H9 (cell line): ENCODE results near the gene TEX52. TPM values are rescaled to one million over a fixed set of nuclear protein-coding genes. Genes with fewer than 3 reads are reported as not detected.

Experiments used
- DNase-seq: peaks from one replicate; pipeline ENCODE4 v3.0.0-alpha.2; 2017
- H2AFZ ChIP-seq: one replicate; pipeline ENCODE4 v1.6.1; 2013; ENCODE audit warnings: mild to moderate bottlenecking, low read length, control low read depth, moderate library complexity
- H2AK5ac ChIP-seq: 2 replicates; pipeline ENCODE4 v1.6.1; 2013; ENCODE audit warnings: low read length, control low read depth, mixed read lengths; ENCODE audit not compliant: insufficient read length
- H2BK120ac ChIP-seq: one replicate; pipeline ENCODE4 v1.6.1; 2013; ENCODE audit warnings: low read depth, mild to moderate bottlenecking, low read length, control low read depth, inconsistent platforms; ENCODE audit not compliant: poor library complexity, severe bottlenecking
- H2BK12ac ChIP-seq: 2 replicates; pipeline ENCODE4 v1.6.1; 2013; ENCODE audit warnings: low read length, control low read depth, mixed read lengths, low read depth; ENCODE audit not compliant: insufficient read length
- H2BK15ac ChIP-seq: 2 replicates; pipeline ENCODE4 v1.6.1; 2013; ENCODE audit warnings: low read depth, low read length, control low read depth
- H2BK20ac ChIP-seq: one replicate; pipeline ENCODE4 v1.6.1; 2013; ENCODE audit warnings: low read depth, mild to moderate bottlenecking, low read length, control low read depth, inconsistent platforms; ENCODE audit not compliant: poor library complexity, severe bottlenecking
- H2BK5ac ChIP-seq: 2 replicates; pipeline ENCODE4 v1.6.1; 2013; ENCODE audit warnings: low read length, control low read depth, mixed read lengths; ENCODE audit not compliant: insufficient read length
- H3K14ac ChIP-seq: 2 replicates; pipeline ENCODE4 v1.6.1; 2013; ENCODE audit warnings: low read length, control low read depth; ENCODE audit not compliant: insufficient read depth
- H3K18ac ChIP-seq: 2 replicates; pipeline ENCODE4 v1.6.1; 2013; ENCODE audit warnings: low read depth, mild to moderate bottlenecking, mixed read lengths, low read length, control low read depth; ENCODE audit not compliant: insufficient read length
- H3K23ac ChIP-seq: 2 replicates; pipeline ENCODE4 v1.6.1; 2013; ENCODE audit warnings: low read length, control low read depth, mixed read lengths, low read depth; ENCODE audit not compliant: insufficient read length
- H3K23me2 ChIP-seq: 2 replicates; pipeline ENCODE4 v1.6.1; 2013; ENCODE audit warnings: low read depth, mild to moderate bottlenecking, mixed read lengths, low read length, control low read depth; ENCODE audit not compliant: insufficient read length, poor library complexity, severe bottlenecking
- H3K27ac ChIP-seq: 2 replicates; pipeline ENCODE4 v1.5.1; 2013; ENCODE audit warnings: low read length, control low read depth, mixed read lengths, low read depth; ENCODE audit not compliant: insufficient read length
- H3K27me3 ChIP-seq: 2 replicates; pipeline ENCODE4 v1.6.1; 2013; ENCODE audit warnings: low read length, control low read depth, inconsistent platforms; ENCODE audit not compliant: insufficient read depth
- H3K4ac ChIP-seq: 2 replicates; pipeline ENCODE4 v1.6.1; 2013; ENCODE audit warnings: low read depth, mild to moderate bottlenecking, control low read depth, inconsistent platforms, low read length, moderate library complexity
- H3K4me1 ChIP-seq: 2 replicates; pipeline ENCODE4 v1.6.1; 2013; ENCODE audit warnings: low read length, control low read depth, inconsistent platforms; ENCODE audit not compliant: insufficient read depth
- H3K4me2 ChIP-seq: 2 replicates; pipeline ENCODE4 v1.6.1; 2013; ENCODE audit warnings: low read length, control low read depth, mixed read lengths; ENCODE audit not compliant: insufficient read length, insufficient read depth
- H3K56ac ChIP-seq: 2 replicates; pipeline ENCODE4 v1.6.1; 2013; ENCODE audit warnings: low read depth, mild to moderate bottlenecking, mixed read lengths, low read length, control low read depth; ENCODE audit not compliant: insufficient read length
- H3K79me1 ChIP-seq: 2 replicates; pipeline ENCODE4 v1.6.1; 2013; ENCODE audit warnings: low read depth, mild to moderate bottlenecking, moderate library complexity, low read length, control low read depth, inconsistent platforms; ENCODE audit not compliant: insufficient read depth, poor library complexity, severe bottlenecking
- H3K79me2 ChIP-seq: 2 replicates; pipeline ENCODE4 v1.6.1; 2013; ENCODE audit warnings: low read length, control low read depth, inconsistent platforms; ENCODE audit not compliant: insufficient read depth
- H3K9ac ChIP-seq: 2 replicates; pipeline ENCODE4 v1.6.1; 2013; ENCODE audit warnings: low read length, control low read depth, mixed read lengths; ENCODE audit not compliant: insufficient read length; ENCODE audit errors: extremely low read depth
- H3K9me3 ChIP-seq: one replicate; pipeline ENCODE4 v1.6.1; 2013; ENCODE audit warnings: low read depth, low read length, inconsistent platforms; ENCODE audit not compliant: control insufficient read depth
- H3T11ph ChIP-seq: one replicate; pipeline ENCODE4 v1.6.1; 2013; ENCODE audit warnings: mild to moderate bottlenecking, low read length, control low read depth, inconsistent platforms
- H4K20me1 ChIP-seq: one replicate; pipeline ENCODE4 v1.6.1; 2013; ENCODE audit not compliant: control insufficient read depth, insufficient read length, insufficient read depth
- H4K5ac ChIP-seq: 2 replicates; pipeline ENCODE4 v1.6.1; 2013; ENCODE audit warnings: low read depth, mild to moderate bottlenecking, mixed read lengths, low read length, control low read depth; ENCODE audit not compliant: insufficient read length
- H4K8ac ChIP-seq: replicated peaks from 2 replicates; pipeline ENCODE4 v1.6.1; 2013; ENCODE audit warnings: low read length, control low read depth, mixed read lengths, low read depth; ENCODE audit not compliant: insufficient read length
- H4K91ac ChIP-seq: 2 replicates; pipeline ENCODE4 v1.6.1; 2013; ENCODE audit warnings: low read depth, mild to moderate bottlenecking, moderate library complexity, mixed read lengths, low read length, control low read depth; ENCODE audit not compliant: insufficient read length
- H3K27ac Mint-ChIP-seq, 3 experiments: 2 replicates in 2 of 3; 3 replicates in 1 of 3; pipeline ENCODE4 v1.8.0; 2020 to 2021; ENCODE audit warnings: mixed read lengths in 3 of 3, mild to moderate bottlenecking in 1 of 3, moderate library complexity in 1 of 3
- H3K27me3 Mint-ChIP-seq: 2 replicates; pipeline ENCODE4 v1.8.0; 2021; ENCODE audit warnings: low read depth, mild to moderate bottlenecking, moderate library complexity, mixed read lengths
- H3K36me3 Mint-ChIP-seq, 3 experiments: 2 replicates in 2 of 3; 3 replicates in 1 of 3; pipeline ENCODE4 v1.8.0; 2020 to 2021; ENCODE audit warnings: low read depth in 3 of 3, mixed read lengths in 3 of 3; ENCODE audit not compliant: insufficient read depth in 1 of 3
- H3K4me1 Mint-ChIP-seq, 2 experiments: 2 replicates each; pipeline ENCODE4 v1.8.0; 2020; ENCODE audit warnings: mixed read lengths in 2 of 2
- H3K4me3 Mint-ChIP-seq, 2 experiments: 2 replicates in 1 of 2; 3 replicates in 1 of 2; pipeline ENCODE4 v1.8.0; 2020 to 2021; ENCODE audit warnings: mild to moderate bottlenecking in 2 of 2, mixed read lengths in 2 of 2, moderate library complexity in 1 of 2
- H3K9me3 Mint-ChIP-seq, 2 experiments: 2 replicates in 1 of 2; 3 replicates in 1 of 2; pipeline ENCODE4 v1.8.0; 2020; ENCODE audit warnings: mild to moderate bottlenecking in 2 of 2, mixed read lengths in 2 of 2, moderate library complexity in 1 of 2
- WGBS: extraction: QIAGEN DNeasy Blood & Tissue Kit; methylation state at CpG from one replicate; pipeline ENCODE4 v1.1.7; 2013; ENCODE audit warnings: missing lambda C conversion rate, low lambda C conversion rate, mixed read lengths; ENCODE audit not compliant: insufficient read length; ENCODE audit errors: extremely low coverage; 5-methylcytosine and 5-hydroxymethylcytosine counted together
- total RNA-seq: library from RNA; stranded (reverse); gene quantifications from 2 replicates; pipeline ENCODE4 v1.2.1, GENCODE V29; 2021
- TF ChIP-seq, protein P1 (sequence below): fragments of 200-600 bp; sonication (generic); conservative IDR thresholded peaks from 3 replicates; pipeline ENCODE4 v1.8.0; 2021; ENCODE audit warnings: antibody characterized with exemption, mild to moderate bottlenecking

Gene TEX52
- total RNA-seq, 1 experiment from 2014 or later: 0.20 TPM

- no CpG with 5 or more reads among the region's 4 CpGs for WGBS
- no peak overlapping the region for H3K4me3 Mint-ChIP-seq
- Histone ChIP-seq H2BK12ac (no peak overlapping the region), H3K4me1 (no peaks in the 10 kb centered on the region), H2BK20ac (no peak overlapping the region), H4K91ac (no peak overlapping the region), H3K18ac (no peak overlapping the region), H3T11ph (no peak overlapping the region), H3K27ac (no peak overlapping the region), H3K27me3 (no peaks in the 10 kb centered on the region), H2AK5ac (no peak overlapping the region), H3K23ac (no peak overlapping the region), H3K56ac (no peak overlapping the region), H3K79me2 (no peaks in the 10 kb centered on the region), H4K5ac (no peak overlapping the region), H2BK120ac (no peak overlapping the region), H2BK5ac (no peak overlapping the region), H2BK15ac (no peak overlapping the region), H3K14ac (no peak overlapping the region), H3K9me3 (no peaks in the 10 kb centered on the region), H4K8ac (no peak overlapping the region), H3K79me1 (no peaks in the 10 kb centered on the region), H2AFZ (no peak overlapping the region), H3K9ac (no peak overlapping the region), H4K20me1 (no peaks in the 10 kb centered on the region), H3K4me2 (no peak overlapping the region), H3K4ac (no peak overlapping the region), H3K23me2 (no peaks in the 10 kb centered on the region)
- no peaks in the 10 kb centered on the region for H3K9me3 Mint-ChIP-seq
- peaks cover 1 to 20% (median 20%) of the 10 kb centered on the region in 3 experiments; a peak in 4 of 7 replicates for H3K36me3 Mint-ChIP-seq
- H3K27me3 Mint-ChIP-seq: no peaks in the 10 kb centered on the region
- DNase-seq: no peak
- TF ChIP-seq, protein P1, sequence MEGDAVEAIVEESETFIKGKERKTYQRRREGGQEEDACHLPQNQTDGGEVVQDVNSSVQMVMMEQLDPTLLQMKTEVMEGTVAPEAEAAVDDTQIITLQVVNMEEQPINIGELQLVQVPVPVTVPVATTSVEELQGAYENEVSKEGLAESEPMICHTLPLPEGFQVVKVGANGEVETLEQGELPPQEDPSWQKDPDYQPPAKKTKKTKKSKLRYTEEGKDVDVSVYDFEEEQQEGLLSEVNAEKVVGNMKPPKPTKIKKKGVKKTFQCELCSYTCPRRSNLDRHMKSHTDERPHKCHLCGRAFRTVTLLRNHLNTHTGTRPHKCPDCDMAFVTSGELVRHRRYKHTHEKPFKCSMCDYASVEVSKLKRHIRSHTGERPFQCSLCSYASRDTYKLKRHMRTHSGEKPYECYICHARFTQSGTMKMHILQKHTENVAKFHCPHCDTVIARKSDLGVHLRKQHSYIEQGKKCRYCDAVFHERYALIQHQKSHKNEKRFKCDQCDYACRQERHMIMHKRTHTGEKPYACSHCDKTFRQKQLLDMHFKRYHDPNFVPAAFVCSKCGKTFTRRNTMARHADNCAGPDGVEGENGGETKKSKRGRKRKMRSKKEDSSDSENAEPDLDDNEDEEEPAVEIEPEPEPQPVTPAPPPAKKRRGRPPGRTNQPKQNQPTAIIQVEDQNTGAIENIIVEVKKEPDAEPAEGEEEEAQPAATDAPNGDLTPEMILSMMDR: no peak
- H3K27ac Mint-ChIP-seq: no peak overlapping the region
- H3K4me1 Mint-ChIP-seq: peaks cover 17 to 29% of the 10 kb centered on the region in 2 experiments
These were observed 21.0 kb downstream of the TEX52 start for GRCh38 chr12:2835691-2836403.
